HepG2 (cell line): Measurements from ENCODE around the gene ATG9A. TPM values are rescaled to one million over a fixed set of nuclear protein-coding genes. Genes with fewer than 3 reads are reported as not detected.

Experiments used
- ARNT2 ChIP-seq: sonication (generic); formaldehyde crosslinking; IDR thresholded peaks from 2 replicates; pipeline ENCODE4 v1.8.0; 2022; ENCODE audit warnings: mild to moderate bottlenecking, low read depth, missing genetic modification reagents, moderate library complexity
- ATF5 ChIP-seq: sonication (generic); formaldehyde crosslinking; IDR thresholded peaks from 2 replicates; pipeline ENCODE4 v1.4.0; 2020; ENCODE audit warnings: mild to moderate bottlenecking, low read depth, missing genetic modification reagents
- IKZF4 ChIP-seq: sonication (generic); formaldehyde crosslinking; IDR thresholded peaks from 2 replicates; pipeline ENCODE4 v1.5.1; 2020; ENCODE audit warnings: borderline replicate concordance, mild to moderate bottlenecking, low read depth, missing genetic modification reagents; ENCODE audit errors: not compliant biosample characterization
- MAF1 ChIP-seq: sonication (generic); formaldehyde crosslinking; IDR thresholded peaks from 2 replicates; pipeline ENCODE4 v1.5.0; 2020; ENCODE audit warnings: missing genetic modification reagents, borderline replicate concordance
- NFE2 ChIP-seq: sonication (generic); formaldehyde crosslinking; IDR thresholded peaks from 2 replicates; pipeline ENCODE4 v1.4.0; 2020; ENCODE audit warnings: missing genetic modification reagents
- NONO ChIP-seq, 2 experiments: fragments of 450-650 bp in 1 of 2; sonication (generic) in 1 of 2; formaldehyde crosslinking in 1 of 2; IDR thresholded peaks in 1 of 2; conservative IDR thresholded peaks in 1 of 2; 2 replicates each; pipeline versions ENCODE4 v1.6.1 to v1.8.0; 2017 to 2022; ENCODE audit warnings: mild to moderate bottlenecking in 1 of 2, missing genetic modification reagents in 1 of 2, moderate library complexity in 1 of 2
- SOX5 ChIP-seq: IDR thresholded peaks from 2 replicates; pipeline ENCODE4 v1.6.1; 2016; ENCODE audit warnings: borderline replicate concordance
- WIZ ChIP-seq: sonication (generic); formaldehyde crosslinking; IDR thresholded peaks from 2 replicates; pipeline ENCODE4 v1.5.1; 2020; ENCODE audit warnings: mild to moderate bottlenecking, missing genetic modification reagents
- YEATS2 ChIP-seq: sonication (generic); formaldehyde crosslinking; IDR thresholded peaks from 2 replicates; pipeline ENCODE4 v1.4.0; 2020; ENCODE audit warnings: missing genetic modification reagents, borderline replicate concordance
- ZHX1 ChIP-seq: sonication (generic); formaldehyde crosslinking; IDR thresholded peaks from 2 replicates; pipeline ENCODE4 v1.8.1; 2022; ENCODE audit warnings: low read depth, mild to moderate bottlenecking, missing genetic modification reagents
- ZKSCAN1 ChIP-seq: fragments of 150-350 bp; IDR thresholded peaks from 2 replicates; pipeline ENCODE4 v1.6.1; 2014; ENCODE audit warnings: low read length
- ZMYM4 ChIP-seq: sonication (generic); formaldehyde crosslinking; IDR thresholded peaks from 2 replicates; pipeline ENCODE4 v1.8.1; 2023; ENCODE audit warnings: mild to moderate bottlenecking, missing genetic modification reagents
- ZNF296 ChIP-seq: sonication (generic); formaldehyde crosslinking; conservative IDR thresholded peaks from 2 replicates; pipeline ENCODE4 v1.5.0; 2020; ENCODE audit warnings: mild to moderate bottlenecking, missing genetic modification reagents
- ZNF382 ChIP-seq: sonication (generic); formaldehyde crosslinking; IDR thresholded peaks from 2 replicates; pipeline ENCODE4 v1.5.0; 2020; ENCODE audit warnings: missing genetic modification reagents, mild to moderate bottlenecking, borderline replicate concordance
- ZNF44 ChIP-seq: sonication (generic); formaldehyde crosslinking; IDR thresholded peaks from 2 replicates; pipeline ENCODE4 v1.5.1; 2020; ENCODE audit warnings: mild to moderate bottlenecking, missing genetic modification reagents
- polyA plus RNA-seq, 8 experiments: library from polyadenylated mRNA; depleted of rRNA in 3 of 8; stranded (reverse) in 7 of 8; unstranded in 1 of 8; fragments of >200 nt; fragmentation: Illumina TruSeq in 4 of 8; extraction: Trizol in 4 of 8; gene quantifications; 2 replicates each; pipeline versions ENCODE4 v1.2.1 to v1.2.3, GENCODE V29; 2011 to 2016; ENCODE audit warnings: low read depth in 4 of 8, missing spikeins in 1 of 8, mixed read lengths in 1 of 8; ENCODE audit not compliant: insufficient read depth in 1 of 8
- total RNA-seq, 5 experiments: library from RNA; depleted of rRNA; stranded (reverse); fragments of >200 nt; fragmentation: Illumina TruSeq; extraction: Trizol; gene quantifications; 2 replicates each; pipeline ENCODE4 v1.2.3, GENCODE V29; 2016; ENCODE audit warnings: low read depth in 1 of 5
- TF ChIP-seq, protein P1 (sequence below): sonication (generic); formaldehyde crosslinking; IDR thresholded peaks from 2 replicates; pipeline ENCODE4 v1.8.1; 2023; ENCODE audit warnings: missing genetic modification reagents, inconsistent platforms, borderline replicate concordance
- TF ChIP-seq, protein P2 (sequence below): sonication (generic); formaldehyde crosslinking; IDR thresholded peaks from 2 replicates; pipeline ENCODE4 v1.4.0; 2020; ENCODE audit warnings: mild to moderate bottlenecking, missing genetic modification reagents
- TF ChIP-seq, protein P3 (sequence below): sonication (generic); formaldehyde crosslinking; IDR thresholded peaks from 2 replicates; pipeline ENCODE4 v1.4.0; 2020; ENCODE audit warnings: mild to moderate bottlenecking, missing genetic modification reagents

Gene ATG9A
- total and polyA plus RNA-seq, 2 of the 13 experiments (the other 11 are each of a cell fraction or from before 2014, with no cell fraction given): 35.0 to 131 TPM

DNA sequence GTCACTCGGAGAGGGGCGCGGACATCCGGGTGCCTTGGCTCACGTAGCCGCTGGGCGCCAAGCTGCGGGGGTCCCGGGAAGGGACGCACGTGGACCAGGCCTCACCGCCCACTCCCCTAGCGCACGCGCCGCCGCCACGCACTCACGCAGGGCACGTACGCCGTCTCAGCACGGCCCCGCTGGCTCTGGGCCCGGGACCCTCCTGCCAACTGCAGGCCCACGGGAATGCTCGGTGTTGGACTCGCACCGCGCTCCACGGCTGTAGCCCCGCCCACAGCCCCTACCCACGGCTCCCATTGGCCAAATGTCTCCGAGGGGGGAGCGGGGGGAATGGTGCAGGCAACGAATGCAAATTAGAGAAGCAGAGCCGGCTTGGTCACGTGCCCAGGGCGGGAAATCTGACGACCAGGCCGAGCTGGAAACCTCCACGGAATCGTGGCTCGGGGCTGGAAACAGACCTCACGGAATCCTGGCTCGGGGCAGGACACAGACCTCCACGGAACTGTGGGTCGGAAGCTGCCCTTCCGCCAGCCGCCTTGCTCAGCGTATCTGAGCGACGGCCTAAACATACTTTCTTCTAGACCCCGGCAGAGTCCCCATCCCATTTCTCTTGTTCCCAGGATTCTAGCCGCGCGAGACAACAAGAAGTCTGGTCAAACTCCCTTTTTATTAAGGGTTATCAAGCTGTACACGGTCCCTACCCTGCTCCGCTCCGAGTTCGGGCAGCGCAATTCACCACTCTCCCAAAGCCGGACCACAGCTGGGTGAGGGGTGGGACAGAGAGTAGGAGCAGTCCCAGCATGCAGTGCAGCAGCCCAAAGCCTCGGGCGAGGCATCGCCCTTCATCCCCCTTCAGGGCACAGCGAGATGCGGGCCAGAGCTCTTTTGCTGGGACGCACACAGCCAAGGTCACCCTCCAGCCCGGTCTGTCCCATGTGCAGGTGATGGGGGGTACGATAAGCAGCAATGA is 10.4 kb downstream of the ATG9A start, which contains the start of gene ABCB6 (continued):
- peak; percentile 59; the same call in 1 of the 2 replicates for TF ChIP-seq SOX5 (CRISPR knock-in tag)
- peak; percentile 98 for TF ChIP-seq ARNT2 (CRISPR knock-in tag)
- TF ChIP-seq, protein P1, sequence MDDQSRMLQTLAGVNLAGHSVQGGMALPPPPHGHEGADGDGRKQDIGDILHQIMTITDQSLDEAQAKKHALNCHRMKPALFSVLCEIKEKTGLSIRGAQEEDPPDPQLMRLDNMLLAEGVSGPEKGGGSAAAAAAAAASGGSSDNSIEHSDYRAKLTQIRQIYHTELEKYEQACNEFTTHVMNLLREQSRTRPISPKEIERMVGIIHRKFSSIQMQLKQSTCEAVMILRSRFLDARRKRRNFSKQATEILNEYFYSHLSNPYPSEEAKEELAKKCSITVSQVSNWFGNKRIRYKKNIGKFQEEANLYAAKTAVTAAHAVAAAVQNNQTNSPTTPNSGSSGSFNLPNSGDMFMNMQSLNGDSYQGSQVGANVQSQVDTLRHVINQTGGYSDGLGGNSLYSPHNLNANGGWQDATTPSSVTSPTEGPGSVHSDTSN (CRISPR knock-in tag): no peak; the same call in 1 of the 2 replicates
- TF ChIP-seq ATF5 (CRISPR knock-in tag): 0 out of 2 replicates have a peak, but pooled peaks have one; percentile 84
- peak; percentile 77; the same call in 1 of the 2 replicates for TF ChIP-seq ZNF44 (CRISPR knock-in tag)
- TF ChIP-seq ZNF296 (CRISPR knock-in tag): peak; percentile 91; the same call in 1 of the 2 replicates
- TF ChIP-seq ZMYM4: peak; percentile 91
- peak; percentile 94 for TF ChIP-seq YEATS2
- TF ChIP-seq IKZF4 (CRISPR knock-in tag): peak; percentile 98
- no peak for TF ChIP-seq NONO (IDR thresholded peaks at IDR 0.05)
- TF ChIP-seq NONO (CRISPR knock-in tag; conservative IDR thresholded peaks at IDR 0.05): peak; percentile 99
- no peak for TF ChIP-seq ZKSCAN1
- TF ChIP-seq, protein P2, sequence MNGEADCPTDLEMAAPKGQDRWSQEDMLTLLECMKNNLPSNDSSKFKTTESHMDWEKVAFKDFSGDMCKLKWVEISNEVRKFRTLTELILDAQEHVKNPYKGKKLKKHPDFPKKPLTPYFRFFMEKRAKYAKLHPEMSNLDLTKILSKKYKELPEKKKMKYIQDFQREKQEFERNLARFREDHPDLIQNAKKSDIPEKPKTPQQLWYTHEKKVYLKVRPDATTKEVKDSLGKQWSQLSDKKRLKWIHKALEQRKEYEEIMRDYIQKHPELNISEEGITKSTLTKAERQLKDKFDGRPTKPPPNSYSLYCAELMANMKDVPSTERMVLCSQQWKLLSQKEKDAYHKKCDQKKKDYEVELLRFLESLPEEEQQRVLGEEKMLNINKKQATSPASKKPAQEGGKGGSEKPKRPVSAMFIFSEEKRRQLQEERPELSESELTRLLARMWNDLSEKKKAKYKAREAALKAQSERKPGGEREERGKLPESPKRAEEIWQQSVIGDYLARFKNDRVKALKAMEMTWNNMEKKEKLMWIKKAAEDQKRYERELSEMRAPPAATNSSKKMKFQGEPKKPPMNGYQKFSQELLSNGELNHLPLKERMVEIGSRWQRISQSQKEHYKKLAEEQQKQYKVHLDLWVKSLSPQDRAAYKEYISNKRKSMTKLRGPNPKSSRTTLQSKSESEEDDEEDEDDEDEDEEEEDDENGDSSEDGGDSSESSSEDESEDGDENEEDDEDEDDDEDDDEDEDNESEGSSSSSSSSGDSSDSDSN: peak; percentile 95
- peak; percentile 83 for TF ChIP-seq MAF1 (CRISPR knock-in tag)
- TF ChIP-seq WIZ (CRISPR knock-in tag): no peak
- 0 out of 2 replicates have a peak, but pooled peaks have one; percentile 73 for TF ChIP-seq ZHX1 (CRISPR knock-in tag)
- no peak for TF ChIP-seq ZNF382 (CRISPR knock-in tag)
- no peak for TF ChIP-seq NFE2 (CRISPR knock-in tag)
- TF ChIP-seq, protein P3, sequence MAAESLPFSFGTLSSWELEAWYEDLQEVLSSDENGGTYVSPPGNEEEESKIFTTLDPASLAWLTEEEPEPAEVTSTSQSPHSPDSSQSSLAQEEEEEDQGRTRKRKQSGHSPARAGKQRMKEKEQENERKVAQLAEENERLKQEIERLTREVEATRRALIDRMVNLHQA (CRISPR knock-in tag): peak; percentile 85; the same call in 1 of the 2 replicates
